Suprapubic skin (tissue), 4 donors: ENCODE data around the gene RASA2. TPM values are rescaled to one million over a fixed set of nuclear protein-coding genes. Genes with fewer than 3 reads are reported as not detected.

Experiments used
- DNase-seq, 2 donors: peaks; one replicate each; pipeline ENCODE4 v3.0.0-alpha.2; 2019; ENCODE audit warnings: low spot score in 2 of 2
- H3K27ac ChIP-seq: fragments of 200-600 bp; sonication (generic); one replicate; pipeline ENCODE4 v1.5.1; 2019
- H3K27me3 ChIP-seq: fragments of 200-600 bp; sonication (generic); one replicate; pipeline ENCODE4 v1.5.1; 2019
- H3K36me3 ChIP-seq: fragments of 200-600 bp; sonication (generic); one replicate; pipeline ENCODE4 v1.5.1; 2019
- H3K4me1 ChIP-seq: fragments of 200-600 bp; sonication (generic); one replicate; pipeline ENCODE4 v1.5.1; 2019
- H3K4me3 ChIP-seq: fragments of 200-600 bp; sonication (generic); one replicate; pipeline ENCODE4 v1.5.1; 2019; ENCODE audit warnings: mild to moderate bottlenecking
- H3K9me3 ChIP-seq: fragments of 200-600 bp; sonication (generic); one replicate; pipeline ENCODE4 v1.5.1; 2019
- EP300 ChIP-seq: sonication (generic); formaldehyde crosslinking; IDR thresholded peaks from one replicate; pipeline ENCODE4 v1.6.1; 2017; ENCODE audit warnings: antibody characterized with exemption
- POLR2A ChIP-seq, 2 donors: fragments of 450-650 bp; IDR thresholded peaks; one replicate each; pipeline ENCODE4 v1.6.1; 2017; ENCODE audit warnings: antibody characterized with exemption in 2 of 2, mild to moderate bottlenecking in 2 of 2, moderate library complexity in 2 of 2
- POLR2AphosphoS5 ChIP-seq, 3 donors: sonication (generic); formaldehyde crosslinking; IDR thresholded peaks; one replicate each; pipeline ENCODE4 v1.6.1; 2017; ENCODE audit warnings: antibody characterized with exemption in 3 of 3
- WGBS: methylation state at CpG from one replicate; pipeline ENCODE4 v1.1.5; 2018; 5-methylcytosine and 5-hydroxymethylcytosine counted together
- total RNA-seq, 4 donors: library from RNA; depleted of rRNA; stranded (reverse); fragments of >200 nt; gene quantifications; one replicate each; pipeline ENCODE4 v1.1.0, GENCODE V29; 2016
- TF ChIP-seq, protein P1 (sequence below), 2 donors: fragments of 200-600 bp in 1 of 2; fragments of 450-650 bp in 1 of 2; sonication (generic) in 1 of 2; IDR thresholded peaks; one replicate each; pipeline ENCODE4 v1.5.1; 2016 to 2019; ENCODE audit warnings: antibody characterized with exemption in 2 of 2, mild to moderate bottlenecking in 1 of 2, moderate library complexity in 1 of 2

The RASA2 gene, protein sequence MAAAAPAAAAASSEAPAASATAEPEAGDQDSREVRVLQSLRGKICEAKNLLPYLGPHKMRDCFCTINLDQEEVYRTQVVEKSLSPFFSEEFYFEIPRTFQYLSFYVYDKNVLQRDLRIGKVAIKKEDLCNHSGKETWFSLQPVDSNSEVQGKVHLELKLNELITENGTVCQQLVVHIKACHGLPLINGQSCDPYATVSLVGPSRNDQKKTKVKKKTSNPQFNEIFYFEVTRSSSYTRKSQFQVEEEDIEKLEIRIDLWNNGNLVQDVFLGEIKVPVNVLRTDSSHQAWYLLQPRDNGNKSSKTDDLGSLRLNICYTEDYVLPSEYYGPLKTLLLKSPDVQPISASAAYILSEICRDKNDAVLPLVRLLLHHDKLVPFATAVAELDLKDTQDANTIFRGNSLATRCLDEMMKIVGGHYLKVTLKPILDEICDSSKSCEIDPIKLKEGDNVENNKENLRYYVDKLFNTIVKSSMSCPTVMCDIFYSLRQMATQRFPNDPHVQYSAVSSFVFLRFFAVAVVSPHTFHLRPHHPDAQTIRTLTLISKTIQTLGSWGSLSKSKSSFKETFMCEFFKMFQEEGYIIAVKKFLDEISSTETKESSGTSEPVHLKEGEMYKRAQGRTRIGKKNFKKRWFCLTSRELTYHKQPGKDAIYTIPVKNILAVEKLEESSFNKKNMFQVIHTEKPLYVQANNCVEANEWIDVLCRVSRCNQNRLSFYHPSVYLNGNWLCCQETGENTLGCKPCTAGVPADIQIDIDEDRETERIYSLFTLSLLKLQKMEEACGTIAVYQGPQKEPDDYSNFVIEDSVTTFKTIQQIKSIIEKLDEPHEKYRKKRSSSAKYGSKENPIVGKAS
- 10 to 100 TPM; 14.3 to 48.6 (median 24.0) TPM for total RNA-seq

DNA sequence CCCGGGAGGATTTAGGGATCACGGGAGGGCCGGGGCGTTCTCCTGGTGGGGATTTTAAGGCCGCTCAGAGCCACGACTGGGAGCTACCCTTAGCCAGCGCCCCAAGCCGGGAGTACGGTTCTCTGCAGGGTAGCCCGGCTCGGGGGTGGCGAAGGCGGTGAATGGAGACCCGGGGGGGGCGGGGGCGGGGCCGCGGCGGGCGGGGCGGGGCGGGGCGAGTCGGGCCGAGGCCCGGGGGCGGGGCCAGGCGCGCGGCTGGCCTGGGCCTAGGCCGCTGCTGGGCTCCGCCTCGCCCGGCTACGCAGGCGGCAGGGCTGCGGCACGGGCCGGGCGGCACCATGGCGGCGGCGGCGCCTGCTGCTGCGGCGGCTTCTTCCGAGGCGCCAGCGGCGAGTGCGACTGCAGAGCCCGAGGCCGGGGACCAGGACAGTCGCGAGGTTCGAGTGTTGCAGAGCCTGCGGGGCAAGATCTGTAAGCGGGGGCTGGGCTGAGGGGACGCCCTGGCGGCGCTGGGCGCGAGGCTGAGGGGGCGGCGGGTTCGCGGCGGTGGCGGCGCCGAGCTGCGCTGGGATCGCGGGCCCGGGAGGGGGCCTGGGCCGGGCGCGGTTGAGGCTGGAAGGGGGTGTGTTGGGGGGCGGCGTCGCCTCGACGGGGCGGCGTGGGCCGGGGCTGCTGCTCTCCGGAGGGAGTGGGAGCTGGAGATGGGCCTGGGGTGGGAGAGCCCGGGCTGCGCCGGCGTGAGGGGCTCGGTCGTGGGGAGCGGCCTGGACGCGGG is at the start of gene RASA2:
Gene RASA2, plus strand, starts transcription at position 282 of the 775 bp plus-strand sequence. Its CDS starts 57 bp downstream, at position 339.
- Histone ChIP-seq H3K36me3 (no peaks in the 10 kb centered on the region), H3K4me1 (peaks cover 25% of the 10 kb centered on the region), H3K9me3 (no peaks in the 10 kb centered on the region), H3K27ac (peak within 1 kb of the TSS; percentile 99), H3K27me3 (no peaks in the 10 kb centered on the region), H3K4me3 (peak within 1 kb of the TSS; percentile 85)
- peak in 1 of 2 donors; percentile 83 for DNase-seq
- TF ChIP-seq POLR2A (IDR thresholded peaks at IDR 0.05) = peak; percentile 69 to 86
- TF ChIP-seq, protein P1, sequence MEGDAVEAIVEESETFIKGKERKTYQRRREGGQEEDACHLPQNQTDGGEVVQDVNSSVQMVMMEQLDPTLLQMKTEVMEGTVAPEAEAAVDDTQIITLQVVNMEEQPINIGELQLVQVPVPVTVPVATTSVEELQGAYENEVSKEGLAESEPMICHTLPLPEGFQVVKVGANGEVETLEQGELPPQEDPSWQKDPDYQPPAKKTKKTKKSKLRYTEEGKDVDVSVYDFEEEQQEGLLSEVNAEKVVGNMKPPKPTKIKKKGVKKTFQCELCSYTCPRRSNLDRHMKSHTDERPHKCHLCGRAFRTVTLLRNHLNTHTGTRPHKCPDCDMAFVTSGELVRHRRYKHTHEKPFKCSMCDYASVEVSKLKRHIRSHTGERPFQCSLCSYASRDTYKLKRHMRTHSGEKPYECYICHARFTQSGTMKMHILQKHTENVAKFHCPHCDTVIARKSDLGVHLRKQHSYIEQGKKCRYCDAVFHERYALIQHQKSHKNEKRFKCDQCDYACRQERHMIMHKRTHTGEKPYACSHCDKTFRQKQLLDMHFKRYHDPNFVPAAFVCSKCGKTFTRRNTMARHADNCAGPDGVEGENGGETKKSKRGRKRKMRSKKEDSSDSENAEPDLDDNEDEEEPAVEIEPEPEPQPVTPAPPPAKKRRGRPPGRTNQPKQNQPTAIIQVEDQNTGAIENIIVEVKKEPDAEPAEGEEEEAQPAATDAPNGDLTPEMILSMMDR (IDR thresholded peaks at IDR 0.05) = no peak
- 3% methylated on average over 8 of the region's 96 CpGs for WGBS

DNA sequence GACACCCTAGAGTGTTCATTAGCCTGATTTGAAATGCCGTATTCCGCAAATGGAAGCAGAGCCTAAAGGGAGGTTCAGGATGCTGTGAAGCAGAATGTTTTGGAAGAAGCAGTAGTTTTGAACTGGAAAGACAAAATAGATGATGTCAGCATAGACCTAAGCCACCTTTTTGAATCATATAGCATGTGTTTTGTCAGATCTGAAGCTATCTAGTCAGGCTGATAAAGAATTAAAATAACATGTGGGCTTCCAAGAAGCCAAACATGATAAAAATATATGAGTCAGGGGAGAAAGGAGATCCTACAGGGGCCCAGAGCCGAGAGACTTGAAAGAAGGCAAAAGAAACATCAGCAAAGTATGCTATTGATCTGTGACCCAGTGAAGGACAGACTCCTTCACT is 47.2 kb upstream of the RASA2 start:
- 88% methylated on average over 3 of the region's 3 CpGs for WGBS
- H3K36me3 ChIP-seq = peaks cover 35% of the 10 kb centered on the region
- no peaks in the 10 kb centered on the region for H3K9me3 ChIP-seq
- peak overlapping the region; percentile 16 for H3K27ac ChIP-seq
- no peak overlapping the region for H3K4me3 ChIP-seq
- DNase-seq = no peak
- TF ChIP-seq EP300 (no peak), POLR2AphosphoS5 (IDR thresholded peaks at IDR 0.05) (no peak)
- H3K4me1 ChIP-seq = peaks cover 17% of the 10 kb centered on the region
- H3K27me3 ChIP-seq = no peaks in the 10 kb centered on the region

DNA sequence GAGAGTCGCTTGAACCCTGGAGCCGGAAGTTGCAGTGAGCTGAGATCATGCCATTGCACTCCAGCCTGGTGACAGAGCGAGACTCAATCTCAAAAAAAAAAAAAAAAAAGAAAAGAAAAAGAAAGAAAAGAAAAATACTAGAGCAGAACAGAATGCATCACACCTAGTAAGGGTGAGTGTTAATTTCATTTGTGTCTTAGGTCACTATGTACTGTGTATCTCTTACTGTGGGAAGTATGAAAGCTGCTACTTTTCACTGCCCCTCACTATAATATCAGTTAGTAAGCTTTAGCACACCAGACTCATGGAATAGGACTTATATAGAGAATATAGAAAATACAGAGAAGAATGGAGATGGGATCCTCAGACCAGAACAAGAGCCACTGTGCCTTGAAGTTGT is 45.9 kb upstream of the RASA2 start:
- TF ChIP-seq POLR2A (IDR thresholded peaks at IDR 0.05) (no peak), POLR2AphosphoS5 (IDR thresholded peaks at IDR 0.05) (no peak), EP300 (no peak)
- TF ChIP-seq, protein P1 (IDR thresholded peaks at IDR 0.05) = no peak
- Histone ChIP-seq H3K27me3 (no peaks in the 10 kb centered on the region), H3K9me3 (no peaks in the 10 kb centered on the region), H3K4me3 (no peak overlapping the region), H3K27ac (peak overlapping the region; percentile 51), H3K4me1 (peaks cover 17% of the 10 kb centered on the region), H3K36me3 (peaks cover 46% of the 10 kb centered on the region)
- WGBS = 97% methylated on average over 3 of the region's 3 CpGs
- DNase-seq = no peak

DNA sequence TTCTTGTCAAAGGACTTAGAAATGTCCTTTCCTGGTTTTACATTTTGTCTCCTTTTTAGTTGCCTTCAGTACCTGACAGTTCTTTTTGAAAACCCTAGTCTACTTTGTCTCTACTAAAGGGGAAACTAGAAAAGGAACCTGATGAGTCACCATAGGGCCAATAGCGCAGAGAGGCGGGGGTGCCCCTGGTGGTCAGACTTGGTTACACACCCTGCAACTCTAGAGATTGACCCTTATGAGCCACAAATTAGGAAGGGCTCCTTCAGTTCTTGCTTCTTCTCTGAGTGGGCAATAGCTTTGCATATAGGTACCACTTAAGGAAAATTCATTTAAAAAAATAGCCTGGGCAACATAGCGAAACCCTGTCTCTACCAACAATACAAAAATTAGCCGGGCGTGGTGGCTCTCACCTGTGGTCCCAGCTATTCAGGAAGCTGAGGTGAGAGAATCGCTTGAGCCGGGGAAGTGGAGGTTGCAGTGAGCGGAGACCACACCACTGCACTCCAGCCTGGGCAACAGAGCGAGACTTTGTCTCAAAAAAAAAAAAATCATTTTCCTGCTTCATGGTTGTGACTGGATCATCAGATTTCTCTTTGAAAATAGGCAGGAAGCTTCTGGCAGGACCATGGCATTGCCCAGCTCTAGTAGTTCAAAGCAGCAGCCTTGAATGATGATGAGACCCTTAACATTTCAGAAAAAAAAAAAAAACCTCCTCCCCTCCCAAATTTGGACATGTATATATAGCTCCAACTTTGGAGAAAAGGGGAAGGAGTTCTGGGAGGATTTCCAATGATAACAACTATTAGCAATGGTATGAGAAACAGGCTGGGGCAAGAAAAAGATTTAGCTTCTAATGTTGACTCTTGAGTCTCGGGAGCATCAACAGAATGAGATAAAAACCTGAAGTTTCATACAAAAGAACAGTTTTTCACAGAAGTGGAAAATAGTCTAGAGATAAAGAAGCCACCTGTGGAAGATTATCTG is 45.2 kb upstream of the RASA2 start:
- peak overlapping the region; percentile 51 for H3K27ac ChIP-seq
- peak; percentile 74 to 89 for DNase-seq
- TF ChIP-seq, protein P1 (IDR thresholded peaks at IDR 0.05) = peak in 1 of 2 donors; percentile 86
- TF ChIP-seq POLR2AphosphoS5 (IDR thresholded peaks at IDR 0.05) (peak in 1 of 3 donors; percentile 37), POLR2A (IDR thresholded peaks at IDR 0.05) (no peak)
- H3K9me3 ChIP-seq = no peaks in the 10 kb centered on the region
- no peak overlapping the region for H3K4me3 ChIP-seq
- H3K36me3 ChIP-seq = peaks cover 51% of the 10 kb centered on the region
- H3K27me3 ChIP-seq = no peaks in the 10 kb centered on the region
- H3K4me1 ChIP-seq = peaks cover 13% of the 10 kb centered on the region
- WGBS = 86% methylated on average over 10 of the region's 10 CpGs

DNA sequence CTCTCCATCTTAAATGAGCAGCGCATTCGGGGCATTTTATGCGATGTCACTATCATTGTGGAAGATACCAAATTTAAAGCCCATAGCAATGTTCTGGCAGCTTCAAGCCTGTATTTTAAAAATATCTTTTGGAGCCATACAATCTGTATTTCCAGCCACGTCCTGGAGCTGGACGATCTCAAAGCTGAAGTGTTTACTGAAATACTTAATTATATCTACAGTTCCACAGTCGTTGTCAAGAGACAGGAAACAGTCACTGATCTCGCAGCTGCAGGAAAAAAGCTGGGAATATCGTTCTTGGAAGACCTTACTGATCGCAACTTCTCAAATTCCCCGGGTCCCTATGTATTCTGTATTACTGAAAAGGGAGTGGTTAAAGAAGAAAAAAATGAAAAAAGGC is 44.4 kb upstream of the RASA2 start:
- peaks cover 13% of the 10 kb centered on the region for H3K4me1 ChIP-seq
- 77% methylated on average over 10 of the region's 10 CpGs for WGBS
- no peak for DNase-seq
- H3K36me3 ChIP-seq = peaks cover 56% of the 10 kb centered on the region
- no peaks in the 10 kb centered on the region for H3K27me3 ChIP-seq
- no peak overlapping the region for H3K4me3 ChIP-seq
- H3K27ac ChIP-seq = no peak overlapping the region
- no peaks in the 10 kb centered on the region for H3K9me3 ChIP-seq
- TF ChIP-seq, protein P1 (IDR thresholded peaks at IDR 0.05) = no peak
- TF ChIP-seq POLR2A (IDR thresholded peaks at IDR 0.05) (no peak), EP300 (no peak), POLR2AphosphoS5 (IDR thresholded peaks at IDR 0.05) (no peak)
